ENCODE data around the gene HS6ST1. TPM values are rescaled to one million over a fixed set of nuclear protein-coding genes. Genes with fewer than 3 reads are reported as not detected.
A peak's percentile ranks its signal among the peaks of the same experiment; 100 is the strongest.

Gene HS6ST1
- total RNA-seq, 1 experiment from 2014 or later: 33.7 TPM

DNA sequence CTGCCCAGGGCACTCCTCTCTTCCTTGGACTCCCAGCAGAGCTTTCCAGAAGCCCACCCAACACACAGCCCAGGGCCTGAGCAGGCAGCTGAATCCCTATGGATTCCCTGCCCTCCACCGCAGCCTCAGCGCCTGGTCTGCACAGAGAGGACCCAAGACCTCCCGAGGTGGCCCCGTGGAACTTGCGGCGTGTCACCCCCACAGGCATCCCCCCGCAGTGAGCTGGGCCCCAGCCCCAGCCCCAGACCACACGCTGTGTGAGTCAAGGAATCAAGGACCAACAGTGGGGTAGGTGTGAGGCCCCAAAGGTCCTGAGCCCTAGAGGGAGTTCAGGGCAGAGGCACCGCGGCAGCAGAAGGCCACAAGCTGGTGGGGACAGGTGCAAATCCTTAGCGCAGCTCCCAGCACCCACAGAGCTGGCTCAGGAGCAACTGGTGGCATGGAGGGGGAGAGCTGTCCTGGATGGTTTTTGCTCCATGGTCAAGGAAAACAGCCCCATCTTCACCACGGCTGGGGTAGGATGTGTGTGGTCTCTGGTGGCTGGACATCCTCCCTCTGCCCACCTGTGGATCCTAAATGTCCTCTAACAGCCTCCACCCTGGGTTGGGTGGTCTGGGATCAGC, 8.5 kb downstream of the HS6ST1 start:
- DNase-seq (ENCODE audit: low spot score): no peak

DNA sequence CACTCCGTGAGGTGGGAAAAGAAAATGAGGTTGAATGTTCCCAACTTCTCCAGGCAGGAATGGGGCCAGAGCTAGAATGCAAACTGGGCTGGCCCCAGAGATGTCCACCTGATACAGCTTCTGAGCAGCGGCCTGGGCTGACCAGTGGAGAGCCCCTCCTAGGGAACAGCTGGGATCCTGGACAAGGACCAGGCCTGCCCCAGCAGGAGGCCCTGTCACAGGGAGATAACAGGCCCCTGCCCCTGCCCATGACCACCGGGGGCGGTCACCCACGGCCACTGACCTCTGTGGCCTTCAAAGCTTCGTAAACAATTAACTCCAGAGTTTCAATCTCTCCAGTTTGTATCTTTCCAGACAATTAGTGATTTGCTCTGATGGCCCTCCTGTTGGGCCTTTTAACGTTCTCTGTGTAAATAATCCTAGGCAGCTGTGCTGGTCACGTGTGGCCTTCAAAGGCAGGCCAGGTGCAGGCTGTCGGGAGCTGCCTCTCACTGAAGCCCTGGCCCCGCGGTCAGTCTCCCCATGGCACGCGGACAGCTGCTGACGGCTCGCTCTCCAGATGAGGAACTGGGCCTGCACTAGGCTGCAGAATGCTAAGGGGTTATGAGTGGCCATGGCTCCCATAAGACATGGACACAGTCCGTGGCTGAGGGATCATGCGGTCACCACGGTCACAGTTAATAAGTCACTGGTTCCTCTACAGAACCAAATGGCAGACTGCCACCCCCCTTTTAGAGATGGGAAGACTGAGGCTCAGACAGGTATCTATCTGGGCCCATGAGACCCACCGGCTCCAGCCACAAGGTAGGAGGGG, 9.2 kb downstream of the HS6ST1 start:
- DNase-seq (ENCODE audit: low spot score): peak; percentile 43

DNA sequence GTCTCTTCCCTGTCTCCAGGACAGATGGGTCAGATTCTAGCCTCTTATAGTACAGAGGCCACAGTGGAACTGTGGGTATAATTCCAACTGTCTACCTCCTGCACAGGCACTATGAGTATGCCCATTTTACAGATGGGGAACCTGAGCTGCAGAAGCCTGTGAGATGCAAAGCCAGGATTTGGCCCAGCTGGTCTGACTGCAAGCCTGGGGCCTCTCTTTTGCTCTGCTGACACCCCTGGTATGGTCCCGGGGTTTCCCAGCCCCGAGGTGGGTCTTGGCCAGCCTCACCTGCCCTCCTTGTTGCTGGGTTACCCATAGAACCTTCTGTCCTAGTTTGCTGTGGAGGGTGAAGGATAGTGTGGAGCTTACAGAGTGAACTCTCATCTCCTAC, 9.8 kb downstream of the HS6ST1 start:
- DNase-seq (ENCODE audit: low spot score): no peak

DNA sequence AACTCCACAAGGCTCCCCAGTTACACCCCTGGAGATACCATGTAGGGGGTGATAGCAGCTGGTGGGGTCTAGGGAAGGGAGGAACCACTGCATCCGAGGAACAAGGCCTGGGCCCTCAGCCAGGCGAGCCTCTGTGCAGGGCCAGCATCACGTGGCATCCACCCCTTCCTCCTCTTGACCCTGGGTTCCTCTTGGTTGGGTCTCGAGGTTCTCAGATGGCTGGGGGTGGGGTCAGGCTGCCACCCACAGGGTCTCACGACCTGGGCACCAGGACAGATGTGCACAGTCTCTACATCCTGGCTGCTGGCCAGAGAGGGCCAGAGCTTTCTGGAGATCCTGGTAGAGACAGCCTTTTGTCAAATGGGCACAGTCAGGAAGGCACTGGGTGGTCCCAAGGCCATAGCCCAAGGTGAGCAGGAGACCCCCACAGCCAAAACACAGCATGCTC, 10.4 kb downstream of the HS6ST1 start:
- DNase-seq (ENCODE audit: low spot score): no peak

DNA sequence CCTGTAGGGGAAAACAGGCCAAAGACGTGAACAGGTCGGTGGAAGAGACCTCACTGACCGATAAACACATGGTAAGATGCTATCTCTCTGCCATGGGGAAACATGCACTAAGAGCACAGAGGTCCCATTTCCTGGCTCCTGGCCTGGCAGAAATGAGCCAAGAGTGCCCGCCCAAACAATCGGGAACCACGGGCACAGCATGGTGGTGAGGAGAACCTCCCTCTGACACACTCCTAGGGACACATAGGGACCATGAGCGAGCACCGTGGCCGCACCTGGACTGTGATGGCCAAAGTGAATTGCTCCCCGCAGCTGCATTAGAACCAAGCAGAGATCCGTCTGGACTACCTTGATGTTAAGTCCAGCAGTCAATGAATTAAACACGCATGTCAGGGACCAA, 11.1 kb downstream of the HS6ST1 start:
- DNase-seq (ENCODE audit: low spot score): no peak

DNA sequence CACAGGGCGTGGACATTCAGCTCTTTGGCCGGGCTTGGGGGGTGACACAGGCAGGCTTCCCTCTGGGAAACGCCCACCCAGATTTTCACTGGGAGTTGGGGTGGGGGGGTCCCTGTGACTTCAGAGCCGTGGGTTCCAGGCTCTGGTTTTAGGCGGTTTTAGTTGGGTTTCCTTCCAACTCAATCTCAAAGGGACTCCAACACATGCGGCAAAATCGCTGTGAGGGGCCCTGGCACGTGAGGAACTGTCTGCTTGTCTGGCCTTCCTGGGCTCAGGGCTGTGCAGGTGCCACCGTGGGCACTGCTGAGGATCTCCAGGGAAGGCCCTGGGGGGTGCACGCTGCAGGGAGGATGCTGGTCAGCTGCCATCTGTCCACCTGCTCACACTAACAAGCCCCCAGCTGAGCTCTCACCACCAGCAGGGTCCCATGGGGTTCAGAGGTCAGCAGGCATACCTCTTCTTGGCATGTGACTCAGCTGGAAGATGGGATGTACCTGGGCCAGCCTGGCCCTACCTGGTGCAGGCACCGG, 11.7 kb downstream of the HS6ST1 start:
- no peak for DNase-seq (ENCODE audit: low spot score)

DNA sequence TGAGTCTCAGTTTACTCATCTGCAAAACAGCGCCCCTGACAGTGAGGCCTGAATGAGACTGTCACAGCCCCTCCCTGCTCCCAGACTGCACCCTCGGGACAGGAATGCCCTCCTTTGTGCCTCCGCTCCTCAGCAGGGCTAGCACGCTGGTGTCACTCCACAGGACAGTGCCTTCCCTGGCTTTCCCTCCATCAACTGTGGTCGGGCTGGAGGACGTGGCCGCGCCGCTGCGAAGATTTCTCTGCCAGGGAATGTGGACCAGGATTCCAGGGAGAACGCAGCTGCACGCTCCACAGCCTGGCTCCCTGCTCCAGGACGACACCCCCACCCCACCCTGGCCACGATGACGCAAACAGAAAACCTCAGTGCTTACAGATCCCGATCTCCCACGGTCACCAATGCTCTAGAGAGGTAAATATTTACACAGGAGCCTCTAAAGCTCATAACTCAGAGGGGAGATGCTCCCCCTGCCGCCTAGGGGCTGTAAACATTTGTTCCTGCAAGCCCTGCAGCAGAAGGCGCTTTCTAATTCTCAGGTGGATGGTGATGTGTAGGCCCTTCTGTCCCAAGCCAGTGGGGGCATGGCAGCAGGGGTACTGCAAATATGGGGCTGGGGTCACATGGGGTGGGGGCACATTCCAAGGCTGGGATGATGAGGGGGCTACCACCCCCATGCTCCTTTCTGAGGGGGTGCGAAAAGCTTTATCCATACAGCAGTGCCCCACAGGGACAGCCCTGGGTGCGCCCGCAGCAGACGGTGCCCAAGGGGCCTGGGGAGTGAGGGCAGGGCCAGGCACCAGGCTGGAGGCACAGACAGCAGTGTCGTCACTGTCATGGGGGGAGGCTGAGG, 12.4 kb downstream of the HS6ST1 start:
- peak; percentile 42 for DNase-seq (ENCODE audit: low spot score)

DNA sequence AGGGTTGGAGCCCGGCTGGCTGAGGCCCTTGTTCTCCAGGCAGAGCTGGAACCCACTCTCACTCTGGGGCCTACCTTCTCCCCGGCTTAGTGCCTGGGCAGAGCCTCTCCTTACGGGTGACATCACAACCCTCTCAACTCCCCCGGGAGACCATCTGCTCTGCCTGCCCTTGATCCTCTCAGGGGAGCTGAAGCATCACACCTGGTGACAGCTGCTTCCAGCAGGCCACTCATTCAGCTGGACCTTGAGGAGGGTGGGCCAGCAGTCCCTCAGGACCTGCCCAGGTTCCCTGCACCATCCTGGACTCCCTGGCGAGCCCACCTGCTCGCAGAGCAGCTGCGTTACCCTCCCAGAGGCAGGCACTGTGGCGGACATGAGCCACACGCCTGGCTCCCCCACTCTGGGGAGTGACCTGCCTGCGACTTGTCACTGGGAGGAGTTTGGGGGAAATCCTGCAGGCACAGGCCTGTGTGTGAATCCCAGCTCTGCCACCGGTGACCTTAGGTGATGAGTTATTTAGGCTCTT, 13.1 kb downstream of the HS6ST1 start:
- no peak for DNase-seq (ENCODE audit: low spot score)

DNA sequence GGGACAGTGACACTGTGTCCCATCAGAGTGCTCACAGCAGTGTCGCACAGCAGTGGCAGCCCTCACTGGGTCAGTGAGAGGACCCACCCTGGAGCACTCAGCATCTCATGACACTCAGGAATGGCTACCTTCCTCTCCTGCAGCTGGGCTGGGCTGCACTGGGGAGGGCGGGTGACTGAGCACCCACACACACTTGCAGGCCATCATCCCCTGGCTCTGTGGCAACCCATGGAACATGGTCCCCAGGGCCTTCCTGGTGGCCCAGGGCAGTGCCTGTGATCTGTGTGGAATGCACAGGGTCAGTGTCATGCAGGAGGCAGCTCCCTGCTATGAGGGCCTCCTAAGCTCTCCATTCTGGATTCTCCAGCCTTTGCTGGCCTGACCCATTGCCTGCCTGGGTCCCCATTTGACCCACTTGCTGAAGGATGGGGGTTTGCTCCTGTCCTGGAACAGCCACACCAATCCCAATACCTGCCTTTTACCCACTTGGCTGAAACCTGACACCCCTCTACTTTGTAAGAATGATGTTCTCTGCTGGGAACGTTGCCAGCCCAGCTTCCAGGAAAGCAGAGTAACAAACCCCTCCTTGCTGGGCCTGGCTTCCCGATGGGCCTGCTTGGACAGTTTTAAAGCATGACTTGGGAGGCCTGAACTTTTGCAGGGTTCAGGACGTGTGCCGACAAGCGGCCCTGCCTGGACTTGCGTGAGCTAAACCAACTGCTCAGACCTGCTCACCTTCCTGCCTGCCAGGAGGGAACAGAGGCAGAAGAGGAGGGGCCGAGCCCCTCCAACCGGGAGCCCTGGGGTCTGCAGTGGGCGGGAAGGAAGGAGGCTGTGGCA, 13.7 kb downstream of the HS6ST1 start:
- DNase-seq (ENCODE audit: low spot score): peak; percentile 87

DNA sequence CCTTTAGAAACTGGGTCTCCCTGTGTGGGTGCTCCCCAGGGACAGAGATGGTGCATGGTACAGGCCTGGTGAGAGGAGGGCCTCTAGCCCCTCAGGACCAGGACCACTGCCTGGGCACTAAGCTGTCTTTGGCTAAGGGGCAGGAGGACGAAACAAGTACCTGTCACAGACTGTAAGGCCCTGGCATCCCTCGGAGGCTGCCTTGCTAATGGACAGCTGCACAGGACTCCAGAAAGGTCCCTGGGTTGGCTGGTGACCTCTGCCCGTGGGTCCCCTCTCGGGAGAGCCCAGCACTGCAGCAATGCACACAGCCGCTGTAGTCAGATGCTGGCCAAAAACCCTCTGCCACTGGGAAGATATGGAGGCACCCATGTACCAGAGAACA, 14.3 kb downstream of the HS6ST1 start:
- DNase-seq (ENCODE audit: low spot score): no peak

DNA sequence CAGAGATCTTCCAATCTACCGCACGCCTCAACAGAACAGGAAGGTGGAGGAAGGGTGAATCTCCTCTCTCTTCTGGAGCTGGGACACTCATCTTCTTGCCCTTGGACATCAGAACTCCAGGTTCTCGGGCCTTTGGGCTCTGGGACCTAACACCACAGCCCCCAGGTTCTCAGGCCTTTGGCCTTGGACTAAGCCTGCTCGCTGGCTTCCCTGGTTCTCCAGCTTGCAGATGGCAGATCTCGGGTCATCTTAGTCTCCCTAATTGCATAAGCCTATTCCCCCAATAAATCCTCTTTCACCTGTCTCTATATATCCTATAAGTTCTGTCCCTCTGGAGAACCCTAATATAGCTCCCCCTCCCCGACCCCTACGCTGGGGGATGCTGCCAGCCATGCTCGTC, 14.8 kb downstream of the HS6ST1 start:
- DNase-seq (ENCODE audit: low spot score): no peak

DNA sequence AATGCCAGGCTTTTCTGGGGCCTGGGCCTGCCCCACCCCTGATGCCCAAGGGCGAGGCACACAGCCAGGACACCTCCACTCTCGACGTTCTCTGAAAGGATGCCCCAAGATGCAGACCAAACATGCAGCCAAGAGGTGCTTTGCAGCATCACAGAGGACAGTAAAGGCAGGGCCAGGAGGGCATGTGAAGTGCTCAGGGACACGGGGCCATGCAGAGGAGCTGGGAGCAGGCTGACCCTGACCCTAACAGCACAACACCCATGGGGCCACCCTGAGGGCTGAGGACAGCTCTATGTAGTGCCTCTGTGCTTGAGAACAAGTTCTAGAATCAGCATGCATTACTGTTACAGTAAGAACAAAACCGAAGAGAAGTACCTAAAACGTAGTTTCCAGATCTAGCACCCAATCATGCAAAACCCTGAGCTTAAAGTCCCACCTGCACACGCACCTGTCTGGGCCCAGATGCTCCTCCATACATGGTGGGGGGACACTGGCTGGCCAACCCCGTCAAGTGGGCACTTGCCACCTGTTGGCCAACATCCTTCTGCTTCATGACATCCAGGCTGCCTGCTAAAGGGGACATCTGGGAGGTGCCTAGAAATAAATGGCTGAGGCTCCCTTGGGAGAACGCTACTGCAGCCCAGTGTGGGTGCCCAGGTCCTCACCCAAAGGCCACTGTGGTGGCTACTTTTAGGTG, 15.4 kb downstream of the HS6ST1 start:
- DNase-seq (ENCODE audit: low spot score): no peak

DNA sequence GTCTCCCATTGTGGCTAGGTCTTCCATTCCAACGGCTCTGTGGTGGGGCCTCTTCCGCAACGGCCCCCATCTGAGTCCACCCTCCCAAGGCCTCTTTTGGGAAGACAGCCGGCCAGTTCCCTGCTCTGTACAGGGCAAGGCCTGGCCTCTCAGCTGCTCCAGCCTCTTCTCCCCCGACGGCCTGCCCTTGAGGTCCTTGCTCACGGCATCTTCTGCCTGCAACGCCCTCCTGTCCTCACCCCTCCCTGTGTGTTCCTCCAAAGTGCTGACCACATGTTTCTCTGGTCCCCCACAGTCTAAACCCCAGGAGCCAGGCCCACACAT, 16.0 kb downstream of the HS6ST1 start:
- no peak for DNase-seq (ENCODE audit: low spot score)

DNA sequence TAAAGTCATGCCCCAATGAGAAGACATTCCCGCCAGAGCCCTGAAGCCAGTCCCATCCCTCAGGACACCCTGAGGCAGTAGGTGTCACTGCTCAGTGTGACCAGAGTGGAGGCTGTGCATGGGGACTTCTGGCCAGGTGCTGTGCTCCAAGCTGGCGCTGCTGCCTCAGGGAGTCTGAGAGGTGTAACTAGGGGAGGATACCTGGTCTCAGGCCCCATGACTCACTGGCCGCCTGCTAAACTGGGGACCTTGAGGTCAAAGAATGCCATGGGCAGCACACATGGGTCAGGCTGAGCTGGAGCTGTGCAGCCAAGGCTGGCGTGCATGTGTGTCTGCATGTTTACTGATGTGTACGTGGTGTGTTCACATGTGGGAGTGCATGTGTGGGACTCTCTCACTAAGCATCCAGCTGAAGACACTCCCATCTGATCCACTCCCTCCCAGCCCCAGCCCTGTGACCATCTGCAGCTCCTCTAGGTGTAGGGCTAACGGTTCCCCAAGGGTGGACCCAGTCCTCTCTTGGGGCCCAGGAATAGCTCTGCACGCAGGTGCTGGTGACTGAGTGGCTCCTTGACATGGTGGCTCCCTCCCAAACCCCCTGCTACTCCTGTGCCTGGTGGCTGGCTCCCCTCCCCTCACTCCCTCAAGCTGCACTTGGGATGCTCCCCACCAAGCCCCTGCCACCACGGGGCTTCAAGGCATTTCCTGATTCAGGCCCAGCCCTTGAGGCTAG, 16.5 kb downstream of the HS6ST1 start:
- peak; percentile 16 for DNase-seq (ENCODE audit: low spot score)

DNA sequence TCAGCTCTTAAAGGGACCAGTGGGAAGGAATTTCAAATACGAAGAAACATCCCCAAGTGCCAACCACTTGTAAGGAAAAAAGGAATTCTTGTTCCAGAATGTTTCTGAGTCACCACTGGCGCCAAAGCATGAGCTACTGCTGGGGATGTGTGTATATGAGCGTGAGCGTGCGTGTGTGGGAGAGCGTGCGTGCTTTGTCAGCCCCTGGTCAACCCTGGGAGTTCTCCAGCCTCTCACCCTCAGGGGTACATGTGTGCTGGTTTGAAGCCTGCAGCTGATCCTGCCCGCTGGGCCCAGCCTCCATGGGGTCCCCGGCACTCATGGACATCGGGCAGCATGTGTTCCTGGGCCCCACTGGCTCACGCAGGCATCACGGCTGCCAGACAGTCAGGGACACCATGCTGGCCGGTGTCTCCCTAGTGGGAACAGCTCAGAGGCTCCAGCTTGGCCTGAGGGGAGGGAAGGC, 17.1 kb downstream of the HS6ST1 start:
- peak; percentile 77 for DNase-seq (ENCODE audit: low spot score)

DNA sequence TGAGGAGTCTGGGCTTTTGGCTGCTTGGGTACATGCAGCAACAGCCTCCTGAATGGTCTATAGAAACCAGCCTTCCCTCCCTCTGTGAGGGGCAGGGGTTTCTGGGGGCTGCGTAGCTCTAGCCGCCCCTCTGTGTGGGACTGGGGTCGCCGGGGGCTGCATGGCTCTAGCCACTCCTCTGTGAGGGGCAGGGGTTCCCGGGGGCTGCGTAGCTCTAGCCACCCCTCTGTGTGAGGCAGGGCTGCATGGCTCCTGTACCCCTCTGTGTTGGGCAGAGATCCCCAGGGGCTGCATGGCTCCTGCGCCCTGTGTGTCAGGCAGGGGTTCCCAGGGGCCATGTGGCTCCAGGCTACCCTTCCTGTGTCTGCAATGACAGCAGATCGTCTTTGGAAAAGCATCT, 17.6 kb downstream of the HS6ST1 start:
- no peak for DNase-seq (ENCODE audit: low spot score)

DNA sequence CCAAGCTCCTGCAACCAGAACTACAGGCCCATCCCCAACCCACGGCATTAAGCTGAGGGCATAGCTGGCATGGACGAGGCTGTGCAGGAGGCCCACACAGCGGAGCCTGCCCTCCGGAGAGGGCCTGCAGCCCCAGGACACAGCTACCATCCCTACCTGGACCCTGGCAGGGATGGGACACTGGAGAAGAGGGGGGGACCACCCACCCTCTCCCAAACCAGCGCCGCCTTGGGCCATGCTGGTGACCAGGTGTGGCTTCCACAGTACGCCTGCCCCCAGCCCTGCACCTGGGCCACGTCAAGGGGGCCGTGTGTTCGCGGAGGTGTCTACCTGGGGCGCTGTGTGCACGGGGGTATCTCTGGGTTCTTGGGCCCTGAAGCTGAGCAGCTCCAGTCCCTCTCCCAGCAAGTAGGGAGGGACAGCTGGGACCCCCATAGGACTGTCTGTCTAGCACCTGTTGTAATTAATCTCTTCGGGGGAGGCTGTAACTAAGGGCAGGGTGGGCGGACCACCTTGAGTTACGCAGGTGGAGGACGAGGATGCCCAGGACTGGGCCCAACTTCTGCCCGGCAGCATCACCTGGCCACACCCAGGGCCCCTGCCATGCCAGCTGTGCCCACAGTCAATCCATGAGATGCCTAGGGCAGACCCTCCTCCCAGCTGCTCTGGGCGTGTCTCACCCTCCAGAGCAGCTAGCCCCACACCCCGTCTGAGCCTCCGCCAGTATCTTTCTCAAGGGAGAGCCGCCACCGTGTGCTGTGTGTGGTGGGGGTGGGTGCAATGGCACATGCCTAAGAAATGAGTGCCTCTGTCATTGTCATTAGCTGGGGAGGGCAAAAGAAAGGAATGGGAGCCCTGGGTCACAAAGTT, 18.3 kb downstream of the HS6ST1 start:
- DNase-seq (ENCODE audit: low spot score): no peak

DNA sequence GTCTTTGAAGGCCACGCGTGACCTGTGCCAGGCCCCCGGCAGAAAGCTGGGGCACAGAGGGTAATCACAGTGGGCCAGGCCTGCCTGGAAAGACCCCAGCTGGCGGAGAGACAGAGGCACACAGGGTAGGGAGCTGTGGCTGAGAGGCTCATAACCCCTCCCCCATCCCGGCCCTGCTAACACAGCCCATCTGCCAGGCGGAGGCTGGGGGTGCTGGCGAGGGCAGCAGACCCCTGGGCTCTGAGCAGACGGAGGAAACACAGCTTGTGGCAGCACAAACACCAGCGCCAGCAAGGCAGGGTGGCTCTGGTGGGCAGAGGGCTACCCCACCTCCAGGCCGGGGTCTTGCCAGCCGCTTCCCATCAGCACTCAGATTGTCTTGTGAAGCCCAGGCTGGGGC, 19.0 kb downstream of the HS6ST1 start:
- DNase-seq (ENCODE audit: low spot score): no peak

All from A172 (cell line).